ENCODE data around the gene ALAS1. TPM values are rescaled to one million over a fixed set of nuclear protein-coding genes. Genes with fewer than 3 reads are reported as not detected.

The ALAS1 gene
- polyA plus RNA-seq, 1 donor (not counting 4 experiments of a cell fraction or from before 2014, with no cell fraction given) = 74.1 TPM

DNA sequence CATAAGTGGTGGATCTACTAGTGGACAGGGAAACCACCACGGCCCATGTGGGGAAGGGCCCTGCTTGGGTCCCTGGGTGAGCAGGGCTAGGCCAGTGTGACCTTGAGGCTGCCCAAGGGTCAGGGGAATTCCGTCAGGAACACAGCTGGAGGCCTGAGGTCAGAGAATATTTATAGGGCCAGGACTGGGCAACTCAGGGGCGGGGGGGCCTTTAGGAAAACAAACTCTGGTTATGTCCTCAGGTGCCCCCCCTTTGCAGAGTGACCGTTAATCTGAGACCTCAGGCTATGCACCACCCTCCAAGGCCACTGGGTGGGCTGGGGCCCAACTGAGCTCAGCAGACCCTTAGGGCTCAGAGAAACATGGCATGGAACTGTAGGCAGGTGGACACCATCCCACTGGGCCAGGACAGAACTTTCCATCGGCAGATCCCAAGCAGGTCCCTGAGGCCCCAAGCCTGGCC lies 38.5 kb downstream of the ALAS1 start:
- TF ChIP-seq EZH2 (IDR thresholded peaks at IDR 0.05; ENCODE audit: low read length) = no peak
- TF ChIP-seq, protein P1, sequence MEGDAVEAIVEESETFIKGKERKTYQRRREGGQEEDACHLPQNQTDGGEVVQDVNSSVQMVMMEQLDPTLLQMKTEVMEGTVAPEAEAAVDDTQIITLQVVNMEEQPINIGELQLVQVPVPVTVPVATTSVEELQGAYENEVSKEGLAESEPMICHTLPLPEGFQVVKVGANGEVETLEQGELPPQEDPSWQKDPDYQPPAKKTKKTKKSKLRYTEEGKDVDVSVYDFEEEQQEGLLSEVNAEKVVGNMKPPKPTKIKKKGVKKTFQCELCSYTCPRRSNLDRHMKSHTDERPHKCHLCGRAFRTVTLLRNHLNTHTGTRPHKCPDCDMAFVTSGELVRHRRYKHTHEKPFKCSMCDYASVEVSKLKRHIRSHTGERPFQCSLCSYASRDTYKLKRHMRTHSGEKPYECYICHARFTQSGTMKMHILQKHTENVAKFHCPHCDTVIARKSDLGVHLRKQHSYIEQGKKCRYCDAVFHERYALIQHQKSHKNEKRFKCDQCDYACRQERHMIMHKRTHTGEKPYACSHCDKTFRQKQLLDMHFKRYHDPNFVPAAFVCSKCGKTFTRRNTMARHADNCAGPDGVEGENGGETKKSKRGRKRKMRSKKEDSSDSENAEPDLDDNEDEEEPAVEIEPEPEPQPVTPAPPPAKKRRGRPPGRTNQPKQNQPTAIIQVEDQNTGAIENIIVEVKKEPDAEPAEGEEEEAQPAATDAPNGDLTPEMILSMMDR (optimal IDR thresholded peaks at IDR 0.05 in 1 of 3, IDR thresholded peaks at IDR 0.05 in 1 of 3, conservative IDR thresholded peaks at IDR 0.05 in 1 of 3; ENCODE audit: extremely low read depth in 1 of 3, insufficient read depth in 2 of 3, low read length in 3 of 3) = no peak
- H3K4me2 ChIP-seq (ENCODE audit: control insufficient read depth, extremely low read depth, insufficient read depth, low read depth, low read length) = no peak overlapping the region
- no peak overlapping the region for H3K4me3 ChIP-seq (ENCODE audit: control insufficient read depth in 2 of 3, extremely low read depth in 1 of 3, insufficient read depth in 2 of 3, low read depth in 1 of 3, low read length in 3 of 3)
- dilution Hi-C loops (cut with MboI; ENCODE audit: extremely low pct_ligation_motif_present, low sequenced_read_pairs) = no loop called here
- H3K36me3 ChIP-seq (ENCODE audit: control insufficient read depth in 2 of 2, extremely low read depth in 1 of 2, insufficient read depth in 2 of 2, low read length in 2 of 2) = peaks cover 5 to 22% of the 10 kb centered on the region in 2 experiments
- no peaks in the 10 kb centered on the region for H3K27me3 ChIP-seq (ENCODE audit: control insufficient read depth, extremely low read depth, insufficient read depth, low read length)
- H2AFZ ChIP-seq (ENCODE audit: control insufficient read depth, low read length) = no peak overlapping the region
- H3K27ac ChIP-seq (ENCODE audit: control insufficient read depth, insufficient read depth, low read length) = no peak overlapping the region
- no peak overlapping the region for H3K9ac ChIP-seq (ENCODE audit: control insufficient read depth, extremely low read depth, insufficient read depth, low read length)
- H3K9me3 ChIP-seq (ENCODE audit: control insufficient read depth, low read depth, low read length) = no peaks in the 10 kb centered on the region
- FAIRE-seq (no peak), DNase-seq (ENCODE audit: low read depth, low spot score) (no peak)
- H3K9me1 ChIP-seq (ENCODE audit: control insufficient read depth, extremely low read depth, insufficient read depth, low read length) = no peaks in the 10 kb centered on the region
- peaks cover 8% of the 10 kb centered on the region for H4K20me1 ChIP-seq (ENCODE audit: control insufficient read depth, extremely low read depth, insufficient read depth, low read length)
- peaks cover 63% of the 10 kb centered on the region for H3K79me2 ChIP-seq (ENCODE audit: control insufficient read depth, insufficient read depth, low read length)
- peaks cover 28% of the 10 kb centered on the region for H3K4me1 ChIP-seq (ENCODE audit: control insufficient read depth, extremely low read depth, insufficient read depth, low read length)

- Histone ChIP-seq H3K9me1 (ENCODE audit: control insufficient read depth, extremely low read depth, insufficient read depth, low read length) (no peaks in the 10 kb centered on the region), H3K27ac (ENCODE audit: control insufficient read depth, insufficient read depth, low read length) (peak overlapping the region; percentile 22), H3K79me2 (ENCODE audit: control insufficient read depth, insufficient read depth, low read length) (peaks cover 60% of the 10 kb centered on the region), H3K9me3 (ENCODE audit: control insufficient read depth, low read depth, low read length) (no peaks in the 10 kb centered on the region), H3K9ac (ENCODE audit: control insufficient read depth, extremely low read depth, insufficient read depth, low read length) (no peak overlapping the region), H4K20me1 (ENCODE audit: control insufficient read depth, extremely low read depth, insufficient read depth, low read length) (peaks cover 8% of the 10 kb centered on the region), H2AFZ (ENCODE audit: control insufficient read depth, low read length) (no peak overlapping the region), H3K4me3 (ENCODE audit: control insufficient read depth in 2 of 3, extremely low read depth in 1 of 3, insufficient read depth in 2 of 3, low read depth in 1 of 3, low read length in 3 of 3) (peak overlapping the region in 2 of 3 experiments; percentile 1 to 91), H3K27me3 (ENCODE audit: control insufficient read depth, extremely low read depth, insufficient read depth, low read length) (no peaks in the 10 kb centered on the region), H3K4me2 (ENCODE audit: control insufficient read depth, extremely low read depth, insufficient read depth, low read depth, low read length) (peak overlapping the region; percentile 80), H3K4me1 (ENCODE audit: control insufficient read depth, extremely low read depth, insufficient read depth, low read length) (peaks cover 28% of the 10 kb centered on the region), H3K36me3 (ENCODE audit: control insufficient read depth in 2 of 2, extremely low read depth in 1 of 2, insufficient read depth in 2 of 2, low read length in 2 of 2) (peaks cover 5 to 16% of the 10 kb centered on the region in 2 experiments)
- no peak for DNase-seq (ENCODE audit: low read depth, low spot score)
- dilution Hi-C loops (cut with MboI; ENCODE audit: extremely low pct_ligation_motif_present, low sequenced_read_pairs) = no loop called here
- FAIRE-seq = no peak
- TF ChIP-seq, protein P1 (optimal IDR thresholded peaks at IDR 0.05 in 1 of 3, IDR thresholded peaks at IDR 0.05 in 1 of 3, conservative IDR thresholded peaks at IDR 0.05 in 1 of 3; ENCODE audit: extremely low read depth in 1 of 3, insufficient read depth in 2 of 3, low read length in 3 of 3) = no peak
- TF ChIP-seq EZH2 (IDR thresholded peaks at IDR 0.05; ENCODE audit: low read length) = no peak
These were observed 39.2 kb downstream of the ALAS1 start for GRCh38 chr3:52237006-52237656.
